Measurements from ENCODE around the gene CDC27.
"Not testable (repeated sequence)": the region's sequence is repeated elsewhere in the genome, so short reads cannot be mapped to it uniquely, and the experiment has no call there.

CDC27 gene

DNA sequence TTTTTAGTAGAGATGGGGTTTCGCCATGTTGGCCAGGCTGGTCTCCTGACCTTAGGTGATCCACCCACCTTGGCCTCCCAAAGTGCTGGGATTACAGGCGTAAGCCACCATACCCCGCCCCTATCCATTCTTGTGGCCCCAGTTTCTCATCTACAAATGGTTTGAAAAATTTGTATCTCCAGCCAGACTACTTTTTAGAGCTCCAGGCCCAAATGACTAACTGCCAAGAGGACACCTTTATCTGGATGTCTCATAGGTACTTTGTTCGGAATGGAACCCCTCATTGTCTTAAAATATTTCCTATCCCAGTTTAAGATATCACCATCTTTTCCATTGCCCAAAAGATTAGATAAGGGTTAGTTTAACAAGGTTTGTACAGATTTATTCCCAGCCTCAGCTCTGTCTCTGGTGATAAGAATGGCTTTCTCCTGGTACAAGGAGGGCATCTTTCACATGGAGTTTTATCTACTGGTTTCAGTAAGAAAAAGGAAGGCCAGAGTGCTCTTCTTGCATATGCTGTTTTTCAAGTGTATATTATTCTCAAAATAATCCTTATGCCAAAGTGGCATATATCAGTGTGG is 4.9 kb upstream of the CDC27 start:
- DNase-seq (ENCODE audit: low read depth) = no peak

- no peak for DNase-seq (ENCODE audit: low read depth)
Measured at GRCh38 chr17:47192554-47192953, 3.5 kb upstream of the CDC27 start.

- DNase-seq (ENCODE audit: low read depth) = no peak
Measured at GRCh38 chr17:47190770-47191169, 1.7 kb upstream of the CDC27 start.

- DNase-seq (ENCODE audit: low read depth) = no peak
Measured at GRCh38 chr17:47190243-47190642, 1.1 kb upstream of the CDC27 start.

- DNase-seq (ENCODE audit: low read depth) = no peak
Measured at GRCh38 chr17:47189732-47190237, 690 bp upstream of the CDC27 start.

GRCh38 chr17:47188271-47188875 is 722 bp downstream of the CDC27 start:
- DNase-seq (ENCODE audit: low read depth) = no peak

GRCh38 chr17:47184681-47185080 is 4.4 kb downstream of the CDC27 start:
- DNase-seq (ENCODE audit: low read depth) = no peak

DNA sequence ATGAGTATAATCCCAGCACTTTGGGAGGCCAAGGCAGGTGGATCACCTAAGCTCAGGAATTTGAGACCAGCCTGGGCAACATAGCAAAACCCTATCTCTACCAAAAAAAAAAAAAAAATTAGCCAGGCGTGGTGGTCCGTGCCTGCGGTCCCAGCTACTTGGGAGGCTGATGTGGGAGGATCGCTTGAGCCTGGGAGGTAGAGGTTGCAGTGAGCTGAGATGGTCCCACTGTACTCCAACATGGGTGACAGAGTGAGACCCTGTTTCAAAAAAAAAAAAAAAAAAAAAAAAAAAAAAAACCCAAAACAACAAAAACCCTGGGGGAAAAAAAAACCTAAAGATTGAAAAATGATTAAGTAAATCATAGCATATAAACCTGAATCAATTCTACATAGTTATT is 8.1 kb downstream of the CDC27 start:
- not testable (repeated sequence) for DNase-seq (ENCODE audit: low read depth)

DNA sequence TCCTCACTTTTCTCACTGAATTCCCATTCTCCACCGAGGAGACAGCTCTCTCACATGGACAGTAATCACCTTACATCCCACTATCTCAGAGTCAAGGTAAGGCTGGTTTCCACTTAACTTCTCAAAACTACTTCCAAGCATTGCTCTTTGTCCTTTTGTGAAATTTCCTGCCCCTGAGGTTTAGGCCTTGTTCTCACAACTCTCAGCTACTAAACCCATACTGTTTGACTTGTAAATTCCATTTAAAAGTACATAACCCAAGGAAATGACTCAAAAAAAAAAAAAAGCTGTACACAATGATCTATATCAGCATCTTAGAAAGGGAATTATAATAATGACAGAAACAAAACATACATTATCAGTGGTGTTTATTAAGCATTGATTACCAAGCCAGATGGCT is 8.8 kb downstream of the CDC27 start:
- DNase-seq (ENCODE audit: low read depth) = no peak

- DNase-seq (ENCODE audit: low read depth) = no peak
Measured at GRCh38 chr17:47179141-47179540, 10.0 kb downstream of the CDC27 start.

GRCh38 chr17:47177261-47177660 is 11.8 kb downstream of the CDC27 start:
- DNase-seq (ENCODE audit: low read depth) = no peak

- DNase-seq (ENCODE audit: low read depth) = no peak
Measured at GRCh38 chr17:47176389-47176826, 12.7 kb downstream of the CDC27 start.

GRCh38 chr17:47174823-47175222 is 14.3 kb downstream of the CDC27 start:
- not testable (repeated sequence) for DNase-seq (ENCODE audit: low read depth)

DNA sequence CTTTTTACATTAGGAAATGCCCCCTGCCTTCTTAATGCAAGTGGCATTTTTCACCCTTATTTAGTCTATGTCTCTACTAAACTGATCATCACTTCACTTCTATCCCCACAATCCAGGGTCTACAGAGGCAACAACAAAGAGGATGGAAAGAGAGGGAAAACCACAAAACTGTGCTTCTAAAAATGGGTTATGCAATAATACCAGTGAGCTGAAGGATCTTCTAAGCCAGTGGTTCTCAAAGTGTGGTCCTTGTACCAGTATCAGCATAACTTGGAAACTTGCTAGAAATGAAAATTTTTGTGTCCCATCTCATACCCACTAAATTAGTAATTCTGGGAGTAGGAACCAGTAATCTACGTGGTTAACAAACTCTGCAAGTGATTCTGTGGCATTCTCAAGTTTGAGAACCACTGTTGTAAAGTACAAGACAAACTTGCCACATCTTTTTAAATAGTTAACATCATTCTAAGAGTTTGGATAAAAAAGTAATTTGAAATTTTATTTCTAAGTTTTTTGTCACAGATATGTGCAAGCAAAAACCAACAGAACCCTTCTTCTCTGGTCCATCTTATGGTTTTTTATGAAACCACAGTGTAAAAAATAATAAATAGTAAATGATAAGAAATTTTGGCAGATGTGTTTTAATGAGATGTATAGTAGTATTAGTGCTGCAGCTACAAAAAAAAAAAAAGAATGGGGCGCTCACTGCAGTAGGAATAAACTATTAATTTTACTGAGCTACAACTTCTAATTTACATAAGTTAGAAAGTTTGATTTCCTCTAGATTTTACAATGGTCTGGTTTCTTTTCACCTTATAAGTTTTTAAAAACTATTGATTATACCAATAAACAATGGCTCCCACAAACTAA is 16.2 kb downstream of the CDC27 start:
- no peak for DNase-seq (ENCODE audit: low read depth)

- no peak for DNase-seq (ENCODE audit: low read depth)
Measured at GRCh38 chr17:47170710-47171109, 18.4 kb downstream of the CDC27 start.

- not testable (repeated sequence) for DNase-seq (ENCODE audit: low read depth)
Measured at GRCh38 chr17:47168896-47169295, 20.2 kb downstream of the CDC27 start.

DNA sequence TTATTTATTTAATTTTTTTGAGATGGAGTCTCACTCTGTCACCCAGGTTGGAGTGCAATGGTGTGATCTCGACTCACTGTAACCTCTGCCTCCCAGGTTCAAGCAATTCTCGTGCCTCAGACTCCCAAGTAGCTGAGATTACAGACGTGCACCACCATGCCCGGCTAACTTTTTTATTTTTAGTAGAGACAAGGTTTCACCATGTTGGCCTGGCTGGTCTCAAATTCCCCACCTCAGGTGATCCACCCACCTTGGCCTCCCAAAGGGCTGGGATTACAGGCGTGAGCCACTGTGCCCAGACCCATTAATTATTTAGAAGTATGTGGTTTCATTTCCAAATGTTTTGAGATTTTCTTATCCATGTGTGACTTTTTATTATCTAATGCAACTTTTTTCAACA is 22.2 kb downstream of the CDC27 start:
- DNase-seq (ENCODE audit: low read depth) = not testable (repeated sequence)

GRCh38 chr17:47165137-47165536 is 24.0 kb downstream of the CDC27 start:
- no peak for DNase-seq (ENCODE audit: low read depth)

DNA sequence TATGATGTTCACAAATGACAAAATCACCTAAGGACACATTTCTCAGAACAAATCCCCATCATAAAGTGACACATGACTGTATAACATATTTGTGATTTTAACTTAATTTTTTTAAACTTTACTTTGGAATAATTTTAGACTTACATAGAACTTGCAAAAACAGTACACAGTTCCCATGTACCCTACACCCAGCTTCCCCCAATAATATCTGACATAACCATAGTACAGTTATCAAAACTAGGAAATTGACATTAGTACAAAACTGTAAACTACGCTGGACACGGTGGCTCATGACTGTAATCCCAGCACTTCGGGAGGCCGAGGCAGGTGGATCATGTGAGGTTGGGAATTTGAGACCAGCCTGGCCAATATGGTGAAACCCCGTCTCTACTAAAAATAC is 24.8 kb downstream of the CDC27 start:
- DNase-seq (ENCODE audit: low read depth) = no peak

GRCh38 chr17:47162013-47162622 is 27.0 kb downstream of the CDC27 start:
- no peak for DNase-seq (ENCODE audit: low read depth)

- DNase-seq (ENCODE audit: low read depth) = no peak
Measured at GRCh38 chr17:47159315-47159714, 29.8 kb downstream of the CDC27 start.

DNA sequence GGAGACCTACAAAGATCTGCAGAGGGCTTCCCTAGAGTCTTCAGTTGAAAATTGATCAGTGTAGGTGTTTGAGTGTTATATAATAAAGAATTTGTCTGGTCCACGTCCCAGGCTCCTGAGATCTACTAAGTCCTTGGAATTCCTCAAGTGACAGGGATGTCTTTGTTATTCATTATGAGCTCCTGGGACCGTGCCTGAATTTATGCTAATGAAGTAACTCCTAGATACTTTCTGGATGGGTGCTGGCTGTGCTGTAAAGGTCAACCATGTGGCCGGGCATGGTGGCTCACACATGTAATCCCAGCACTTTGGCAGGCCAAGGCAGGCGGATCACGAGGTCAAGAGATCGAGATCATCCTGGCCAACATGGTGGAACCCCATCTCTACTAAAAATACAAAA is 43.7 kb downstream of the CDC27 start:
- no peak for DNase-seq (ENCODE audit: low read depth)

DNA sequence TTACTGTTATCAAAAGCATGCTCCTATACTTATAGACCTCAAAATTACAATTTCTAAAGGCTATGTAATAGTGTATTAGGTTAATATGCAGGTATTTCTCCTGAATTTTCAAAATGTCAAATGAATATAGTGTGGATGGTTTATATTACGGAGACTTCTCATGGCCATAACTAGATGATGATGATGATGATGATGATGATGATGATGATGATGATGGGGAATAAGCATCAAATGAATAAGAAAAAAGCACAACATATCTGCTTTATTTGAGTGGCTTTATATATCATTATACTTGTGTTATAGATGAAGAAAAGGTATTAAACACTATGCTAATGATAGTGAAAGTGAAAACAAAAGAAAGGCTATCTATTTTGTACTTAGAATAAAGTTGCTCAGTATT is 53.9 kb downstream of the CDC27 start:
- DNase-seq (ENCODE audit: low read depth) = no peak
